Duodenal mucosa (tissue), 2 donors: ENCODE data around the gene ELL2.
"Not testable (repeated sequence)": the region's sequence is repeated elsewhere in the genome, so short reads cannot be mapped to it uniquely, and the experiment has no call there.

Source experiments
- H3K27ac ChIP-seq: one replicate; pipeline ENCODE4 v1.7.0; 2013; ENCODE audit warnings: low read depth, low read length
- H3K27me3 ChIP-seq, 2 donors: one replicate each; pipeline ENCODE4 v1.7.0; 2013; ENCODE audit warnings: low read length in 2 of 2, control low read depth in 1 of 2; ENCODE audit not compliant: insufficient read depth in 2 of 2, control insufficient read depth in 1 of 2
- H3K36me3 ChIP-seq, 2 donors: one replicate each; pipeline ENCODE4 v1.7.0; 2013; ENCODE audit warnings: low read length in 2 of 2, control low read depth in 1 of 2; ENCODE audit not compliant: insufficient read depth in 2 of 2, control insufficient read depth in 1 of 2
- H3K4me1 ChIP-seq, 2 donors: one replicate each; pipeline ENCODE4 v1.7.0; 2013; ENCODE audit warnings: low read length in 2 of 2, control low read depth in 1 of 2; ENCODE audit not compliant: insufficient read depth in 2 of 2, control insufficient read depth in 1 of 2
- H3K4me3 ChIP-seq, 2 donors: one replicate each; pipeline ENCODE4 v1.7.0; 2013; ENCODE audit warnings: low read length in 2 of 2, low read depth in 1 of 2
- H3K9ac ChIP-seq, 2 donors: one replicate each; pipeline ENCODE4 v1.7.0; 2013; ENCODE audit warnings: low read length in 2 of 2, low read depth in 1 of 2
- H3K9me3 ChIP-seq, 2 donors: one replicate each; pipeline ENCODE4 v1.7.0; 2013; ENCODE audit warnings: low read length in 2 of 2, control low read depth in 1 of 2; ENCODE audit not compliant: control insufficient read depth in 1 of 2

Gene ELL2

GRCh38 chr5:95913663-95914062, 48.0 kb downstream of the ELL2 start:
- Histone ChIP-seq H3K4me3 (no peak overlapping the region), H3K36me3 (no peaks in the 10 kb centered on the region), H3K4me1 (peaks cover 6 to 32% of the 10 kb centered on the region in 2 donors), H3K27me3 (no peaks in the 10 kb centered on the region), H3K9ac (no peak overlapping the region), H3K27ac (no peak overlapping the region), H3K9me3 (no peaks in the 10 kb centered on the region)

GRCh38 chr5:95912029-95912428, 49.6 kb downstream of the ELL2 start:
- Histone ChIP-seq H3K4me3 (no peak overlapping the region), H3K27me3 (no peaks in the 10 kb centered on the region), H3K9me3 (no peaks in the 10 kb centered on the region), H3K27ac (no peak overlapping the region), H3K9ac (no peak overlapping the region), H3K36me3 (no peaks in the 10 kb centered on the region), H3K4me1 (peaks cover 3 to 17% of the 10 kb centered on the region in 2 donors)

- Histone ChIP-seq H3K27me3 (no peaks in the 10 kb centered on the region), H3K9me3 (no peaks in the 10 kb centered on the region), H3K4me3 (no peak overlapping the region), H3K36me3 (peaks cover 0 to 4% of the 10 kb centered on the region in 2 donors), H3K27ac (no peak overlapping the region), H3K4me1 (peaks cover 3 to 15% of the 10 kb centered on the region in 2 donors), H3K9ac (no peak overlapping the region)
Observed at GRCh38 chr5:95910521-95910920, 51.1 kb downstream of the ELL2 start.

- no peaks in the 10 kb centered on the region for H3K9me3 ChIP-seq
- H3K27me3 ChIP-seq = no peaks in the 10 kb centered on the region
- no peak overlapping the region for H3K9ac ChIP-seq
- peaks cover 3 to 12% of the 10 kb centered on the region in 2 donors for H3K4me1 ChIP-seq
- no peak overlapping the region for H3K27ac ChIP-seq
- peaks cover 0 to 4% of the 10 kb centered on the region in 2 donors for H3K36me3 ChIP-seq
- H3K4me3 ChIP-seq = no peak overlapping the region
Observed at GRCh38 chr5:95909738-95910137, 51.9 kb downstream of the ELL2 start.

- Histone ChIP-seq H3K36me3 (peaks cover 0 to 4% of the 10 kb centered on the region in 2 donors), H3K4me1 (peaks cover 3 to 12% of the 10 kb centered on the region in 2 donors), H3K9me3 (no peaks in the 10 kb centered on the region), H3K9ac (no peak overlapping the region), H3K4me3 (no peak overlapping the region), H3K27ac (no peak overlapping the region), H3K27me3 (no peaks in the 10 kb centered on the region)
Observed at GRCh38 chr5:95908799-95909198, 52.9 kb downstream of the ELL2 start.

- H3K4me3 ChIP-seq = no peak overlapping the region
- peaks cover 0 to 4% of the 10 kb centered on the region in 2 donors for H3K36me3 ChIP-seq
- no peak overlapping the region for H3K27ac ChIP-seq
- no peaks in the 10 kb centered on the region for H3K27me3 ChIP-seq
- H3K9ac ChIP-seq = no peak overlapping the region
- no peaks in the 10 kb centered on the region for H3K9me3 ChIP-seq
- peaks cover 3 to 12% of the 10 kb centered on the region in 2 donors for H3K4me1 ChIP-seq
Observed at GRCh38 chr5:95907740-95908706, 53.6 kb downstream of the ELL2 start.

- Histone ChIP-seq H3K27me3 (no peaks in the 10 kb centered on the region), H3K9me3 (no peaks in the 10 kb centered on the region), H3K9ac (no peak overlapping the region), H3K4me3 (no peak overlapping the region), H3K36me3 (peaks cover 0 to 4% of the 10 kb centered on the region in 2 donors), H3K27ac (no peak overlapping the region), H3K4me1 (peaks cover 3 to 12% of the 10 kb centered on the region in 2 donors)
Observed at GRCh38 chr5:95907067-95907705, 54.5 kb downstream of the ELL2 start.

- not testable (repeated sequence) for H3K9ac ChIP-seq, H3K4me3 ChIP-seq, H3K9me3 ChIP-seq, H3K27ac ChIP-seq, H3K27me3 ChIP-seq, H3K36me3 ChIP-seq
- H3K4me1 ChIP-seq = peaks cover 0 to 14% of the 10 kb centered on the region in 2 donors
Observed at GRCh38 chr5:95906398-95906797, 55.3 kb downstream of the ELL2 start.

- Histone ChIP-seq H3K9me3 (no peaks in the 10 kb centered on the region), H3K9ac (no peak overlapping the region), H3K27ac (no peak overlapping the region), H3K36me3 (peaks cover 3 to 4% of the 10 kb centered on the region in 2 donors), H3K27me3 (no peaks in the 10 kb centered on the region), H3K4me1 (peaks cover 0 to 21% of the 10 kb centered on the region in 2 donors), H3K4me3 (no peak overlapping the region)
Observed at GRCh38 chr5:95904827-95905226, 56.8 kb downstream of the ELL2 start.

GRCh38 chr5:95903838-95904237, 57.8 kb downstream of the ELL2 start:
- H3K9ac ChIP-seq = no peak overlapping the region
- H3K27me3 ChIP-seq = no peaks in the 10 kb centered on the region
- peaks cover 3 to 4% of the 10 kb centered on the region in 2 donors for H3K36me3 ChIP-seq
- no peak overlapping the region for H3K27ac ChIP-seq
- peaks cover 0 to 23% of the 10 kb centered on the region in 2 donors for H3K4me1 ChIP-seq
- no peak overlapping the region for H3K4me3 ChIP-seq
- no peaks in the 10 kb centered on the region for H3K9me3 ChIP-seq
